GM19397 (cell line): ENCODE results near the gene APMAP.

Experiments
- ATAC-seq: cut with Tn5 transposase; IDR thresholded peaks from one replicate; pipeline ENCODE4 v1.9.1; 2021; ENCODE audit warnings: mild to moderate bottlenecking, moderate library complexity; ENCODE audit not compliant: unreplicated experiment

The APMAP gene, protein sequence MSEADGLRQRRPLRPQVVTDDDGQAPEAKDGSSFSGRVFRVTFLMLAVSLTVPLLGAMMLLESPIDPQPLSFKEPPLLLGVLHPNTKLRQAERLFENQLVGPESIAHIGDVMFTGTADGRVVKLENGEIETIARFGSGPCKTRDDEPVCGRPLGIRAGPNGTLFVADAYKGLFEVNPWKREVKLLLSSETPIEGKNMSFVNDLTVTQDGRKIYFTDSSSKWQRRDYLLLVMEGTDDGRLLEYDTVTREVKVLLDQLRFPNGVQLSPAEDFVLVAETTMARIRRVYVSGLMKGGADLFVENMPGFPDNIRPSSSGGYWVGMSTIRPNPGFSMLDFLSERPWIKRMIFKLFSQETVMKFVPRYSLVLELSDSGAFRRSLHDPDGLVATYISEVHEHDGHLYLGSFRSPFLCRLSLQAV

DNA sequence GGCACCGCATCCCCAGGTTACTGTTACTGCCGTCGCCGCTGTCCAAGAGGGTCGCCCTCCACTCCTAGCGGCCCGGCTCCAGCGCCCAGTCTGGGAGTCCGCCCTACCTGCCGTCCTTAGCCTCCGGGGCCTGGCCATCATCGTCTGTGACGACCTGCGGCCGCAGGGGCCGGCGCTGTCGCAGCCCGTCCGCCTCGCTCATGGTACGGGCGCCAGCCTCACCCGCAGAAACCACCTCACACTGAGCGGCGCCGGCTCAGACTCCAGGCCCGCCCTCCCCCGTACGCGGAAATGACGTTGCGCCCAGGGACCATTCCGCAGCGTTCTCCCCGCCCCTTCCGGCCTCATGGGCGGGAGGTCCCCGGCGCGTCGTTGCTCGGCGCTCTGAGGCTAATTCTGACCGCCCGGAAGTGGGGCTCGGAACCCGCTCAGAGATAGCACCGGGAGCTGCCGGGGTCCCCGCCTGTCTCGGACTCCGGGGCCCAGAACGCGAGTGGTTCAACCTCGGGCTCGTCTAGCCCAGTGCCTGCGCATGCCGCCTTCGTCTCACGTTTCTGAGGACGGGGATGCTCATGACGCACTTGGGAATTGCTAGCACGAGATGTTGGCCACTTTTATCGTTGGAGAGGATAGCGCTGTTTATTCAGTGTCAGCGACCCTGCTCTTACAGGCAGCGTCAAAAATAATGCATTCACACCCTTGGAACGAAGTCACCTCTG lies at the start of gene APMAP:
Gene APMAP (minus strand): TSS at position 265 of the 719 bp plus-strand sequence. CDS start 63 bp downstream, at position 202.
- ATAC-seq = peak; percentile 98

DNA sequence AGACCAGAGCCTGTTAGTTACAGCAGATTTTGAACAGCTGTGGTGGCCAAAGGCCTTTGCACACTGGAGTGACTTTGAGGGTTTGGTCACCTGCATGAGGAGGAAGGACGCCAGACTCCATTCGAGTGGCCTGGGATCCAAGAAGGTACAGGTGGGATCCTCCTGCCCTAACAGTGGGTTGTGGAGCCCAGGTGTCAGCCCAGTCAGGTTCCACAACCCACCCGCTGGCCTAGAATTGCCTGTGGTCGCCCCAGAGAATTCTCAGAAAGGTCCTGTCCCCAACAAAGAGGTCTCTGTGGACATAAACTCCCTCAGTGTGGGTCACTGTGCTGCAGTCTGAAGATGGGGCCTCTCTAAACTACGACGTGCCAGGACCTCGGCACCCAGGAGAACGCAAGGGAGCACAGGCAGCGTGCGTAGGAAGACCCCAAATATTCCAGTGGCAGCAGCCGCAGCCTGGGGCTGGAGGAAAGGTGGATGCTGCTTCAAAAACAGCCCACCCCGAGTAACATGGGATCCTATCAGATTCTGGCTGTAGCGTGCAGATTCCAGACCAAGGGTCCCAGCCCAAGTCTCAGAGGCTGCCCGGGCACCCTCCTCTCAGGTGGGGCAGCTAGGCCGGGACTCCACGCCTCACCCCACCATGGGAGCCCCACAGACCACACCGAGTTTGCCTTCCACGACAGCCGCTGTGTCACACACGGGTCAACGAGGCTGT lies 49.4 kb upstream of the APMAP start:
- ATAC-seq = no peak

DNA sequence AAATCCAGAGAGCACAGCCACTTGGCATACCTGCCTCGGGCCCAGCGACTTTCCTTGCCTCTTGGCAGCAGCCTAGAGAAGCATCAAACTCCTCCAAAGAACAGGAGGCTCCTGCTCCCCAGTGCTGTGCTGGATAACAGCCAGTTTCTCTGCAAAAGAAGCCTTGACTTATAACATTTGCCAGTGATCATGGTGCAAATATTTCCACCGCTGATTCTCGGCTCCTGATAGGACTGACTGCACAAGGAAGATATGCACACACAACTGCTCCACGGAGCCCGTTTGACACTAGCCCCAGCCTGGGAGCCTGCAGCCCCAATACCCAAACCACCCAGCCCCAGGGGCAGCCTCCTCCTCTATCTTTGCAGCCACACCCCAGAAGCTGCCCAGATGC lies 47.9 kb upstream of the APMAP start:
- no peak for ATAC-seq

DNA sequence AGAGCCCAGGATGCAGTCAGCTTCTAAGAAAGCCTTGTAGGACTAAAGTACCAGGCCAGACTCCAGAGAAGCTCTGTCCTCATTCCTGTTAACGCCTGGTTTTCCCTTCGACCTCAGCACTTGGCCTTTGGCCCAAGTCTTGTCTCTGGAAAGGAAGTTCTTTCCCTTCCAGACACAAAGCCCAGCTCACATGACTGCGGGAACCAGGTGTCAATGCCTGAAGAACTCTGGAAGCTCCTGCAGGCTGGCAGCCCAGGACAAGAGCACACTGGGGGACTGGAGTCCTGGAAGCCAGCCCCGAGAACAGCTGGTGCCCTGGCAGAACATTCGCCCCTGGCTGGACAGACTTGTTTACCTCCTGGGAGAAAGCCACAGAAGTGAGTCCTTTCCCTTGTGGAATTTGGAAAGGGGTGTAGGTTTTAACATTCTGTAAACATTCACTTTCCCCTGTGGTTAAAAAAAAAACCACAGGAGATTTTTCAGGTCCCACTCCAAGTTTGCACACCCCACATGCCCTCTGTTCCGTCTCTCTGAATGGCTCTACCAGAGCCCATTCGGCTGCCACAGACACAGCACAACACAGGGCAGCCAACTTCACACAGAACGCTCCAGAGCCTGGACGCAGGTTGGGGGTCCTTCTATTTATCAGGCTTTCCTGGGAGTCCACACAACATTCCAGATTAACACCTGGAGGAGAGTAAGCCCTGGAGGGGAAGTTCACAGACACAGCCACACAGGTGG lies 47.3 kb upstream of the APMAP start:
- no peak for ATAC-seq

DNA sequence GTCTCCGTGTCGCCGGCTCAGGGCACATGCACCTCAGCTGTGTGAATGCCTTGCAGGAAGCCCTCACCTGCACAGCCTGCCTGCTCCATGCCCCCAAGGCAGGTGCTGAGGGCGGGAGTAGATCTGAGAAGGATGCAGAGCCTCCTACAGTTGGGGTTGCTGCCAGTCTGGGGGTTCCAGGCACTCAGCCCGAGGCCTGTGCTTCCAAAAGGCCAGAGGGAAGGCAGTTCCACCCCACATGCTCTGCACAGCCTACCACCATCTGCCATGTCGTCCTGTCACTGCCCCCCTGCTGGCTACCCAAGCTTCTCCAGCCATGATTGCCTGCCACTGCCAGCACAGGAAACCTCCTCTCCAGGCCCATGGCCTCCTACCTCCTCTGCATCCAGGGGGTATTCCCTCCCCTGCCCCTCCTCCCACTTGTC lies 46.1 kb upstream of the APMAP start:
- ATAC-seq = no peak

DNA sequence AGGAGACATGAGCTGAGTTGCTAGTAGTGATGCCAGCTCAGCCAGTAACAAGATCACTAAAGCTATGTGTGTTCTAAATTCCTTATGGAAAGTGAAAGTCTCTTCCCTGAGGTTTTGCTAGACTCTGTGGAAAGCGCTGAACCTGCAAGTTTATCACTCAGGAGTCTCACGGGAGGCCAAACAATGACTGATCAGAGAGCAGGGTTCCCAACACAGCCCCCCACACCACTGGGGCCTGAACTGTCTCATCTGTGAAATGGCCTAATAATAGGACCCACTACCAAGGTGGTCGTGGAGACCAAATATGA lies 45.5 kb upstream of the APMAP start:
- ATAC-seq = no peak

DNA sequence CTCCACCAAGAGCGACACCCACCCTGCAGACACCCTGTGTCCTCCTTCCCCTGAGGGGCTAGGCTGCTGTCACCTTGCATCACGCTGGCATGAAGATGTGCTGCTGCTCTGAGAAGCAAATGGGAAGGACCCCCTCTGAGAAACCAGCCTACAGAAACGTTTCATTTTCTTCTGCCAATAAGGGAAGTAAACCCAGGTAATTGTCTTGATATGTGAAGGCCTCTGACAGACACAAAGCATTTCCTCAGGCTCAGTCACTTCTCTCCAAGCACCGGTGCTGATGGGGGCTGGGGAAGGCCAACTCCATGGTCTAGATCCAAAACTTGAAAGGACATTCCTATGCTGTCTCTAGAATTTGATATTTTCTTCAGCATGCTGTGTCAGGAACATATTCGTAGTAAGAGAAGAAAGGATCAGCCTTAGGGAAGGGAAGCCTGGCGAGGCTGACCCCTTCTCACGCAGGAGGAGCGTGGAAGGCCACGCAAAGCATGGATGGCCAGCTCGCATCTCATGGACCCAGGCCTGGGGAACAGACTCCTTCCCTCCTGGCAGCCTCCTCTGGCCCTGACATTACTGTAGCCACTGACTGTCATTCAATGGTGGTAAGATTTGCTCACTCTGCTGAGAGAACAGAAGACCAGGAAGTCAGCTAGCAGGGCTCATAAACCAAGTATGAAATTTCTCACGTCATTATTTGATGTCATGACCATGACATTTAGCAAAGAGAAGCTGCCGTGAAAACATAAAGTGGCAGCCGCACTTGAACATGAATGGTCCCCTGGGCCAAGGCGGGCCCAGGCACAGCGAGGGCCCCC lies 44.9 kb upstream of the APMAP start:
- no peak for ATAC-seq

DNA sequence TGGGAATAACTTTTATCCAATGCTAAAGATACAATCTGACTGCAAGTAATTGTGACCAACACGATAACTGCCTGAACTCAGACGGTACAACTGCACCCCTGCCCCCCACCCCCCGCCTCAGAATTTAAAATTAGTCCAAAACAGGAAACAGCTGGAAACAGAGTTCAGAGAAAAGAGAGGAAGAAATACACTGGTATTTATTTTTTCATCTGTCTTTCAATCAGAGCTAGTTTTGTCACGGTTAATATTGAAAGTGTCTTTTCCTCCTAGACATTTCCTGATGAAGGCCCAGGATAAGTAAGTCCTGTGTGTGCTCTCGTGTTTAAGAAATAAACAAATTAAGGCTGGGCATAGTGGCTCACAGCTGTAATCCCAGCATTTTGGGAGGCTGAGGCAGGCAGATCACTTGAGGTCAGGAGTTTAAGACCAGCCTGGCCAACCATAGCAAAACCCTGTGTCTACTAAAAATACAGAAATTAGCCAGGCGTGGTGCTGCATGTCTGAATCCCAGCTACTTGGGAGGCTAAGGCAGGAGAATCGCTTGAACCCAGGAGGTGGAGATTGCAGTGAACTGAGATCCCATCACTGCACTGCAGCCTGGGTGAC lies 43.9 kb upstream of the APMAP start:
- ATAC-seq = peak; percentile 15

DNA sequence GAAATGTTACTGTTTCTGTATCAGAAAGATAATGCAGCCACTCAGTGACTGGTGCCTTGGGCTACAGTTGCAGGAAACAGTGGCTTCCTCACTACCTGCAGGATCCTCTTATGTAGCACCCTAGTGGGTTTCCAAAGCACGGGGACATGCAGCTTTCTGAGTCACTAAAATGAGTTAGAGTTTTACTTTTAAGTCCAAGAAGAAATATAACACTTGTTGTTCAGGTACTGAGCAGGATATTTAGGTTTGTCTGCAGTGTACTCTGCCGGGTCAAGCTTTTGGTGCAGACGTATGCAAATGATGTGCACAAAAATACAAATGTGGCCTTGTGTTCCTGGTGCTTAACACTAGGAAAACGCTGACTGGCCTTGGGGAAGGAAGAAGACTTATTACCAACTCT lies 43.4 kb upstream of the APMAP start:
- peak; percentile 37 for ATAC-seq

DNA sequence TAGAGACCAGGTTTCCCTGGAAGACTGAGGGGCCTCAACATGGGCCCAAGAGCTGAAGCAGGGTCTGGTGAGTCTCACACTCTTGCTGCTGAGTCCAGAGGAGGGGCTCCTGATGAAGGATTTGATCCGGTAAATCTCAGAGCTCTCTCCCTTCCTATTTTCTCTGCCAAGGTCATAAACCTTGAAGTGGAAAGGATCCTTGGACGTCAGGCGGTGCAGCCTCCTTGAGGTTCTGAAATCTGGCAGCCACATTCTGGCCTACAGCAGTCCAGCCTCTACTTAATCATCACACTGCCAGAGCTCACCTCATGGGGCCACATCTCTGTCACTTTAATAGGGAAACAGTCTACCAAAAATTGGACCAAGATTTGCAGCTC lies 41.4 kb upstream of the APMAP start:
- no peak for ATAC-seq

DNA sequence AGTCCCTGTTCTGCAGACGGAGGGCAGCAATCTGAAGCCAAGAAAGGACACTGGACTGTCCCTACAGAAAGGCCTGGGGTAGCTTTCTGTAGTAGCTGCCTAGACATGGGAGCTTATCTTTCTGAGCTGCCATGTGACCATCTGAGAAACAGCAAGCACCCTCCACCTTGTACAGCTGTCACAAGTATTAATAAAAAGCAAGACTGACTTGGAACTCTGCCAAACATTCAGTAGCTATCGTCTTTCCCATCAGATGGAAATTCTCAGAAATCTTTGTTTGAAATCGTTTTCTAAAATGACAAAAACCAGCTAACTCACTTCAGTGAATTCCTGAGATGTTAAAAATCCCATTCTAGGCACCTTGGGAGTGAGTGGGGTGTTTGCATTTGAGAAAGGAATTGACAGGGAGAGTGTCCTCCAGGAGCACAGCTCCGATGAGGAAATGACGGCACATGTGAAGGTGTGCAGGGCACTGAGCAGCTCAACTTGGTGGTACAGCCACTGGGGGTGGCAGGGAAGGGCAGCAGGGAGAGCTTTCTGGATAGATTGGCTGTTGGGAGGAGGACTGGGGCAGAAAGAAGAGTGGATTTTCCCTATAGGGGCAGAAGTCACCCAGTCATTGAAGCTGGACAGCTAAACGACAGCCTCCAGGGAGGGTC lies 40.8 kb upstream of the APMAP start:
- ATAC-seq = no peak

DNA sequence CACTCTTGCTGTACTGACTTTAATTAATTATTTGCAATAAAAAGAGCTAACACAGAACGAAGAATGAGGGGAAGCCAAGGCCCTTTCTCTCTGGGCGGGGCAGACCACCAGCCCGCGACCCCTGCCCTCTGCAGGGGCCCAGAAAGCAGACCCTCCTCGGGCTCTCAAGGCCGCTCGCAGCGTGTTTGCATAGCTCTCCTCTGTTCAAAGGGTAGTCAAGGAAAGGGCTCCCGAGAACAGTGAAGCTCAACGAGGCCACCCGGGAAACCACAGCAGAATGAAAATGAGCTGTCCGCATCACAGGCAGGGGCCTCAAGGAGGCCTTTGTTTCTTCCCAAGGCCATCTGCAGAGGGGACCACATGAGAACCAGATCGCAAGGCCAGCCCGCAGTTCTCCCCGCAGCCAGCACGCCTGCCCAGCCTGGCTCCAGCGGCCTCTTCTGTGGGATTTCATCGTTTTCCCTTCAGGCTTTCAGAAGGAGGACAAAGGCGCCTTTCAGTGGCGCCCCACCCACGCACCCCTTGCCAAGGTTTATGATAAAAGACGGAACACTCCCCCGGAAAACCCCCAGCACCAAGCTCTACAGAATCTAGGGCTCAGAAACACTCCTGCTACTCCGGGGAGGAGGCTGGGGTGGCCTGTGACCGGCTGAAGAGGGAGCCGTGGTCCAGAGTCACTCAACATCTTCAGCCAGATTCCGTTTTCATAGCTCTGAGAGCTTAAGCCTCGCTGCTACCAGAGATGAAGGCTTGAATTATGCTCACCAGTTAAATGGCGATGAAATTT lies 40.1 kb upstream of the APMAP start:
- no peak for ATAC-seq

DNA sequence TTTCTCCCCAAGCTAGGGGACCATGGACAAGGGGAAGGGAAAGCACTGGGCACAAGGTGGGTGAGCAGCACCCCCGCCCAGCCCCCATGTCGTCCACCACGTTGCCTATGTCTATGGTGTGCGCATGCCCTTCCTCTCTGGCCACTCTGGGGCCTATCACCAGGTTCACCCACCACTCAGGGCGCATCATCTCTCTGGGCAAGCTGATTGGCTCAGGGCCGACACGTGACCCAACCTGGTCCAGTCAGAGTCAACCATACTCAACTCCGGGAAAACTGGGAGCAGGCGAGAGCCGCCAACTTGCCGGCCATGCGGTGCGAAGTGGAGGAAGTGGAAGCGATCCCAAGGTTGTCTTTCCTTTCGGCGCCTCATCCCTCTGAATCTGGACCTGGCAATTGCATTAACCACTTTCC lies 39.5 kb upstream of the APMAP start:
- ATAC-seq = no peak

DNA sequence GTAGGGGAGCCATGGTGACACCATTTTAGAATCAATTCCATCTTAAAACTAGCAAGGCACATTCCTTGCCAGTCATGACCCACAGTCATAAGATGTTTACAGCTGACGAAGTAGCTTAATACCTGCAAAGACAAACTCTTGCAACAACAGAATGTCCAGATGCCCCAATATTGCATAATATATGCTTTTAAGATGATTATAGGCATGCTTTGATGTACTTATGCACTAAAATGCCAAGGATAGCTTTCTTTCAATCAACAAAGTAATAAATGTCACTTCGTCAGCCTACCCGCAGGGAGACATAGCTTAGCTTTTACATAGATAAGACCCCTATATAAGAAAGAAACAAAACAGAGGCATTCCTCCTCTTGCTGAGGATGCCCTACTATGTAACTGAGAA lies 38.7 kb upstream of the APMAP start:
- ATAC-seq = no peak

DNA sequence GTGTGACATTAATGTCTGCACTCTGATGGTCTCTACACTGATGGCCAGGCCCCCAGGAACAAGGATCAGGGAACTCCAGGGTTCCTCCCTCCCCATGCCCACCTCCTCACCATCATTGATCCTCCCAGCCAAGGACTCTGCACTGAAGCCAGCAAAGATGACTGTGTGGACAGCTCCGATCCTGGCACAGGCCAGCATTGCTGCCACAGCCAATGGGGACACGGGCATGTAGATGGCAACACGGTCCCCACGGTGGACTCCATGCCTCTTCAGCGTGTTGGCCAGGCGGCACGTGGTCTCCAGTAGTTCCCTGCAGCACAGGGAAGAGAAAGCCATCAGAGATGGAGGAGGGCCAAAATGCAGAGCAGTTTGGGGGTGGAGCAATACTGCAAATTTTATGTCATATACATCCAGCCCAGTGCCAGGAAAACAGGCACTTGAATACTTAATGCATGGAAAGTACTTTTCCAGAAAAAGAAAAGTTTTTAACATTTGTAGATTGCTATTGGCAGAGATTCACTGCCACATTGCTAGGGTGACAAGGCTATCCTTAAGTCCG lies 38.2 kb upstream of the APMAP start:
- ATAC-seq = no peak

DNA sequence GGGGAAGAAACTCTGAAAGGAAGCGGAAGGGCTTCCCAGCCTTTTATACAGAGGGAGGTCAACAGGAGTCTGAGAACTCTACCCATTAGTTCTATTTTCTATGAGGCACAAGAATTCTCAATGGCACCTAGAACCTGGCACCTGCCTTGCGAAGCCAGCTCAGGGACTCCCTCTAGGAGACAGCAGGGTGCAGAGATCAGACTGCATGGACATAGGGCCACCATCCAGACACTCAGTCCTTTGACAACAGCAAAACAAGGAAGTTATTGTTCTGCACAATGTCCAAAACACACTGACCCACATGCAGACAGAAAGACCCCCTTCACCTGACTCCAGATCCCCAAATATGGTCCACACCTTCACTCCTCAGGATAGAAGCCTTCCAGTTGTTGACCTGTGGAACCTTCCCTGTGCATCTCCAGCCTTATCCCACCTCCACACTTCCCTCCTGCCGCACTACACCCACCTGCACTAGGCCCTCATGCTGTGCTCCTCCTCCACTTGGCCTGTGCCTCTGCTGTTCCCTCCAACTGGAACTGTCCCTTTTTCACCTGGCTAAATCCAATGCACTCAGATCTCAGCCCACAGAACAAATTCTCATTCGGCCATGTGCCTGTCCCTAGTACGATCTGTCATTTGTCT lies 37.6 kb upstream of the APMAP start:
- ATAC-seq = no peak

DNA sequence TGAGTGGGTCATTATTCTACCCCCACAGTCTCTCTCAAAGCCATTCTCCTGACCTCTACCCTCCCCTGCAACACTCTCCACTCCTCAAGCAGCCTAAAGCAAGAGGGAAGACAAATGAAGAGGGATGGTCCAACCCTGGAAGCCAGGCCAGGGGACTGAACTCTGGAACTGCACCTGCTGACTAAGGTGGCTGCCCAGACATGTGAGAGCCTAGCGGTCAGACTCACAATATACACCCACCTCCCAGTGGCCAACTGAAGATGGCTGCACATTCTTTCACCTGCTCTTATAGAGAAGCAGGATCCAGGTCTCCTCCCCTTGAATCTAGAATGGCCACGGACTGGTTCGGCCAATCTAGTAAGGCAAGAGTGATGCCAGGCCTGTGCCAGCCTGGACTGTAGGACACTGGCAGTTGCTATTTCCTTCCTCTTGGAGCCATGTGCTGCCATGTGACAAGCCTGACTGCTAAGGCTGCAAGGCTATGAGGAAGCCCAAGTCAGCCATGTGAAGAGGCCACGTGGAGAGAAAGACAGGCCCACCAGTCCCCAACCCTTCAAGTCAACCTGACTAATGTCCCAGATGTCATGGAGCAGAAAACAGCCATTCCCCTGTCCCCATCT lies 33.5 kb upstream of the APMAP start:
- ATAC-seq = no peak
